ENCODE data around the gene DNAJA4.

- TF ChIP-seq POLR2A (IDR thresholded peaks at IDR 0.05), result no peak
- TF ChIP-seq POLR2AphosphoS5 (IDR thresholded peaks at IDR 0.05), result no peak
- TF ChIP-seq, protein P1, sequence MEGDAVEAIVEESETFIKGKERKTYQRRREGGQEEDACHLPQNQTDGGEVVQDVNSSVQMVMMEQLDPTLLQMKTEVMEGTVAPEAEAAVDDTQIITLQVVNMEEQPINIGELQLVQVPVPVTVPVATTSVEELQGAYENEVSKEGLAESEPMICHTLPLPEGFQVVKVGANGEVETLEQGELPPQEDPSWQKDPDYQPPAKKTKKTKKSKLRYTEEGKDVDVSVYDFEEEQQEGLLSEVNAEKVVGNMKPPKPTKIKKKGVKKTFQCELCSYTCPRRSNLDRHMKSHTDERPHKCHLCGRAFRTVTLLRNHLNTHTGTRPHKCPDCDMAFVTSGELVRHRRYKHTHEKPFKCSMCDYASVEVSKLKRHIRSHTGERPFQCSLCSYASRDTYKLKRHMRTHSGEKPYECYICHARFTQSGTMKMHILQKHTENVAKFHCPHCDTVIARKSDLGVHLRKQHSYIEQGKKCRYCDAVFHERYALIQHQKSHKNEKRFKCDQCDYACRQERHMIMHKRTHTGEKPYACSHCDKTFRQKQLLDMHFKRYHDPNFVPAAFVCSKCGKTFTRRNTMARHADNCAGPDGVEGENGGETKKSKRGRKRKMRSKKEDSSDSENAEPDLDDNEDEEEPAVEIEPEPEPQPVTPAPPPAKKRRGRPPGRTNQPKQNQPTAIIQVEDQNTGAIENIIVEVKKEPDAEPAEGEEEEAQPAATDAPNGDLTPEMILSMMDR (IDR thresholded peaks at IDR 0.05), result no peak
Observed at GRCh38 chr15:78272316-78272715, 8.0 kb downstream of the DNAJA4 start.
